CD4-positive, alpha-beta T cell treated with Interleukin-6 at 100 ng/mL for 8 hours (primary cell): ENCODE measurements around the gene RIOK1.
"Not testable (repeated sequence)": the region's sequence is repeated elsewhere in the genome, so short reads cannot be mapped to it uniquely, and the experiment has no call there.

Source experiments
- DNase-seq: peaks from one replicate; pipeline ENCODE4 v3.0.0-alpha.2; 2020; ENCODE audit warnings: mixed read lengths, low spot score

The RIOK1 gene

DNA sequence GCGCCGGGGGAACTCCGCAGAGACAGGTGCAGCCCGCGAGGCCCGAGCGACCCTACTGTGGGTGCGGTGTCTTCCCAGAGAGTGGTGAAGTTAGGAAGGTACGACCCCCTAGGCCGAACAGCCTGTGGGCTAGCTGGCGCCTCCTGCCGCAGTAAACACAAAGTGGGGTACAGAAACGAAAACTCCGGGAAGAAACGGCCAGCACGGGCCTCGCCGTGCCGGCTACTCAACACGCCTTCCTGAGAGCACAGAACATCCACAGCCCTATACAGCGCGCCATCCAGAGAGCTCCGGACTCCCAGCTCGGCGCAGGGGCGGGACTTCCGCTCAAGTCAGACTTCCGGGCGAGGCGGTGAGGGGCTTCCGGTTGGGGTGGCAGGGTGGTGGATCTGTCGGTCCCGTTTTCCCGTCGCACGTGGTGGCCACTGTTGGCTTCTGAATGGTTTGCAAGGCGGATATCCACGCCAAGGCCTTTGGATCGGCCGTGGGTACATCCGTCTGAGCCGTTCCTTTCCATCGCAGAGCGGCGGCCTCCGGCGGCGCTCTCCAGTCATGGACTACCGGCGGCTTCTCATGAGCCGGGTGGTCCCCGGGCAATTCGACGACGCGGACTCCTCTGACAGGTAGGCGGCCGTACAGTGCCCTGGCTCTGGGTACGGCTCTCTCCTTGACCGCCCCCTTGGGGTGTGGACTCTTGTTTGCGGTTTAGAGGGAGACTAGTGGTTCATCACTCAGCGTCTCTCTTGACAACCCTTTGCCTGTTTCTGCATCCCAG is at the start of gene RIOK1, which contains the start of gene CAGE1:
TSS of gene RIOK1 (plus strand) at position 358 of the 775 bp plus-strand sequence. CDS start at position 553, 195 bp downstream.
TSS of gene CAGE1 (minus strand) at position 292 of the 775 bp plus-strand sequence. CDS start 2,569 bp downstream, outside the sequence.
- DNase-seq: peak; percentile 93

DNA sequence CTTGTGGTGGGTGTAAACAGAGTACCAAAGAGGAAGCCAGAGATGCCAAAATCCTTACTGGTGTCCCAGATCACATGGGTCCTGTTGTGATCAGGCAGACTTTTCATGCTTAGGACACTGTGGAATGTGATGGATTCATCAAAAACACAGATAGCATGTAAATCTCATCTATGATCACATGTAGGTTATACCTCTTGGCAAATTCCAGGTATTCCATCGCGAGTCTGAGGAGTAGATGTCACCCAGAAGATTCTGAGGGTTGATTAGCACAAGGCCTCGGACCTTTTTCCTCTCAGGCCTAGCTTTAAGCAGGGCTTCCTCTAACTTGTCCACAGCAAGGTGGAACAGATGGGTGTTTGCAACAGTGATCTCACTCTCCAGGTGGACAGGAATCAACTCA is 48.3 kb upstream of the RIOK1 start:
- DNase-seq: no peak

DNA sequence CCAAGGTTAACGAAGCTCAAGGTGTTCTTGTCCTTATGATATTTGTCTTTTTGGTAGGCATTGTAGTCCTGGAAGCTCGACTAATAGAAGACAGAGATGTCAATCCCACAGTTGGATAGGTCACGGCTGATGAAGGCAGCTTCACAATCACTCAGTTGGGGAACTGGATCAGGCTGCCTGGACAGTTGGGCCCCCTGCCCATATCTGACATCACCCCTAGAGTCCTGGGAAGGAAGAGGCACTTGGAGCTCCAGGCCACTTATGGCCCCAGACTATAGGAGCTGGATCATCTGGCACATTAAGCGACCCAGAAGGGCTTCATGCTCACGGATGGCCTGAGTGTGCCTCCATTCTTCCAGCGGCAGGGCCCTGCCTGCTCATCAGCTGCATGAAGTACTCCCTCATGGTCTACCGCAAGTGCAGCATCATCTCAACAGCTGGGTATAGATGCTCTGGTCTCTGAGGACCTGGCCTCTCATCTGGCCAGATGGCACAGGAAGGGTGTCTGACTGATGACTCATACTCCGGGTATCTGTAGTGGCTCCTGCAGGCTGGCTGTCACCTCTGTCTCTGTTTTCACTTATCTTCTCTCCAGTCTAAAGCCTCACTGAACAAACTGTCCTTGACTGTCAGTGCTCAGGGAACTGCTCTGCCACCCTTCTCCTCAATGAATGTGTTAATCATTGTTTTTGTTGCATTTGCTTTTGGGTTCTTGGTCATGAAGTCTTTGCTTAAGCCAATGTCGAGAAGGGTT is 47.4 kb upstream of the RIOK1 start:
- DNase-seq: no peak

DNA sequence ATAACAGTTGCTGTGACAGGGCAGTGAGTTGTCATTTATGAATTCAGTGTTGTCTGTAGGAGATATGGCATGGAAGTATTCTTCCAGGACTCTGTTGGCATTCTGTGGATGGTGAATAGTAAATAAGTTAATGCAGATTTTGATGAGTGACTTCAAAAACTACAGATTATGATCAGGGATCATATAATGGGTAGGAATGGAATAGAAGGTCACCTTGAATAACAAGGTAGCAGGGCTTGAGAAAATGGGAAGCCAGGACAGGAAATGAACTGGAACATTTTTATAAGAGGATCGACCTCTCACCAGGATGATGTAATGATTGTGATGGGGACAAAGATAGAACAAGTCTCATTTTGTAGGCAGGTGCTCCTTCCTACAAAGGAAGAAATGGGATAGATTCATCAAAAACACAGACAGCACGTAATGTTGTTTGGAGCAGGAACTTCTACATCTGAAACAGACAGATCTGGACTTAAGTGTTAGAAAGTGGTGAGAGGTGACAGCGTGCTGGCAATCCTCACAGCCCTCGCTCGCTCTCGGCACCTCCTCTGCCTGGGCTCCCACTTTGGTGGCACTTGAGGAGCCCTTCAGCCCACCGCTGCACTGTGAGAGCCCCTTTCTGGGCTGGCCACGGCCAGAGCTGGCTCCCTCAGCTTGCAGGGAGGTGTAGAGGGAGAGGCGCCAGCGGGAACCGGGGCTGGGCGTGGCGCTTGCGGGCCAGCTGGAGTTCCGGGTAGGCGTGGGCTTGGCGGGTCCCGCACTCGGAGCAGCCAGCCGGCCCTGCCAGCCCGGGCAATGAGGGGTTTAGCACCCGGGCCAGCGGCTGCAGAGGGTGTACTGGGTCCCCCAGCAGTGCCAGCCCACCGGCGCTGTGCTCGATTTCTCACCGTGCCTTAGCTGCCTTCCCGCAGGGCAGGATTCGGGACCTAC is 45.8 kb upstream of the RIOK1 start:
- no peak for DNase-seq

DNA sequence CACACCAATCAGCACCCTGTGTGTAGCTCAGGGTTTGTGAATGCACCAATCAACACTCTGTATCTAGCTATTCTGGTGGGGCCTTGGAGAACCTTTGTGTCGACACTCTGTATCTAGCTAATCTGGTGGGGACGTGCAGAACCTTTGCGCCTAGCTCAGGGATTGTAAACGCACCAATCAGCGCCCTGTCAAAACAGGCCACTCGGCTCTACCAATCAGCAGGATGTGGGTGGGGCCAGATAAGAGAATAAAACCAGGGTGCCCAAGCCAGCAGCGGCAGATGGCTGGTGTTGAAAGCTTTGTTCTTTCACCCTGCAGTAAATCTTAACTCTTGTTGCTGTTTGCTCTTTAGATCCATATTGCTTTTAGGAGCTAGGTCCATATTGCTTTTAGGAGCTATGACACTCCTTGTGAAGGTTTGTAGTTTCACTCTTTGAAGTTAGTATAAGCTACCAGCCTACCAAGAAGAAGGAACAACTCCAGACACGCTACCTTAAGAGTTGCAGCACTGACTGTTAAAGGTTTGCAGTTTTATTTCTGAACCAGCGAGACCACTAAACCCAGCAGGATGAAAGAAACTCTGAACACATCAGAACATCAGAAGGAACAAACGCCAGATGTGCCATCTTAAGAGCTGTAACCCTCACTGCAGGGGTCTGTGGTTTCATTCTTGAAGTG is 44.7 kb upstream of the RIOK1 start:
- not testable (repeated sequence) for DNase-seq

DNA sequence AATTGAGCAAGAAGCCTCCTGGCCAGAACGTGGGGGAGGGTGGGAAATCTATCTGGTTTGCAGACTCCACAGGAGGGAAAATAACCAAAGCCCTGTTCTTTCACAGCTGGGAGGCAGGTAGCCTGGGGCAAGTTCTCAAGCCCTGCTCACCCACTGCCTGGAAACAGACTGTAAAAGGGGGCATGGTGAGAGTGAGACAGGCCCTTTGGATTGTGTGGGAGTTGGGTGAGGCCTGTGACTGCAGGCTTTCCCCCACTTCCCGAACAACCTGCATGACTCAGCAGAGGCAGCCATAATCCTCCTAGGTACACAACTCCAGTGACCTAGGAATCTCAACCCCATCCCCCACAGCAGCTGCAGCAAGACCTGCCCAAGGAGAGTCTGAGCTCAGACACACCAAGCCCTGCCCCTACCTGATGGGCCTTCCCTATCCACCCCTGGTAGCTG is 42.0 kb upstream of the RIOK1 start:
- DNase-seq: not testable (repeated sequence)

DNA sequence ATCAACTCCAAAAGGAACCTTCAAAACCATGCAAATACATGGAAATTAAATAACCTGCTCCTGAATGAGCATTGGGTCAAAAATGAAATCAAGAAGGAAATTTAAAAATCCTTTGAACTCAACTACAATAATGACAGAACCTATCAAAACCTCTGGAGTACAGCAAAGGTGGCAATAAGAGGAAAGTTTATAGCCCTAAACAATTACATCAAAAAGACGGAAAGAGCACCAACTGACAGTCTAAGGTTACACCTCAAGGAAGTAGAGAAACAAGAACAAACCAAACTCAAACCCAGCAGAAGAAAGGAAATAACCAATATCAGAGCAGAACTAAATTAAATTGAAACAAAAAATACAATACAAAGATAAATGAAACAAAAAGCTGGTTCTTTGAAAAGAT is 39.0 kb upstream of the RIOK1 start:
- DNase-seq: not testable (repeated sequence)

DNA sequence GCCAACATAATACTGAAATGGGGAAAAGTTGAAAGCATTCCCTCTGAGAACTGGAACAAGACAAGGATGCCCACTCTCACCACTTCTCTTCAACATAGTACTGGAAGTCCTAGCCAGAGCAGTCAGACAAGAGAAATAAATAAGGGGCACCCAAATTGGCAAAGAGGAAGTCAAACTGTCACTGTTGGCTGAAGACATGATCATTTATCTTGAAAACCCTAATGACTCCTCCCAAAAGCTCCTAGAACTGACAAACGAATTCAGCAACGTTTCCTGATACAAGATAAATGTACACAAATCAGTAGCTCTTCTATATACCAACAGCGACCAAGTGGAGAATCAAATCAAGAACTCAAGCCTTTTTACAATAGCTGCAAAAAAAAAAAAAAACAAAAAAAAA is 37.7 kb upstream of the RIOK1 start:
- not testable (repeated sequence) for DNase-seq

DNA sequence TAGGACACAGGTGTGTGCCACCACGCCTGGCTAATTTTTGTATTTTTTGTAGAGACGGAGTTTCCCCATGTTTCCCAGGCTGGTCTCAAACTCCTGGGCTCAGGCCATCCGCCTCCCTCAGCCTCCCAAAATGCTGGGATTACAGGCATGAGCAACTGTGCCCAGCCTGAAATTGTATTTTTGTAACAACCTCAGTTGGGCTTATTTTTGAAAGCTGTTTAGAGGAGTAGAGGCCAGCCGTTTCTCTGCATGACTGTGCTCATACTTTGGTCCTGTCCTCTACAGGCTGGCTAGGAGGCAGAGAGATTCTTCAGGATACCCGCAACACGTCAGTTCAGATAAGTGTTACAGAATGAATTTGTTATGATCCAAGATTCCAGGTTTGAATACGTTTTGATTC is 22.2 kb upstream of the RIOK1 start:
- DNase-seq: no peak

DNA sequence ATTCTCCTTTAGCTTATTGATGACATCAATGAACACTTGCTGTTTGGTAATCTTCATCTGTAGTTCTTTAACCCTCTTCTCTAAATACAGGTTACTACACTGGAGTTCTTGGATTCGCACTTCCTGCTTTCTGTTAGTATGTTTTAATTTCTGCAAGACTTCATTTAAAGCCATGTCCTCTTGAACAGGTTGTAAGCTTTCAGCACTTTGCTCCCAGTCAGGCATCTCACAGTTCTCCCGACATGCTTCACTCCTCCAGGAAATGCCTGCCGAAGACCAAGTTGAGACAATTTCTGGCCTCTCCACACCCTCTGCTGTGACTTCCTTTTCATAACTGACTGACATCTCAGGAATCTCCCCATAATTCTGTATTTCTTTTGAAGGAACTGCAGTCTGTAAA is 15.9 kb upstream of the RIOK1 start:
- DNase-seq: no peak

DNA sequence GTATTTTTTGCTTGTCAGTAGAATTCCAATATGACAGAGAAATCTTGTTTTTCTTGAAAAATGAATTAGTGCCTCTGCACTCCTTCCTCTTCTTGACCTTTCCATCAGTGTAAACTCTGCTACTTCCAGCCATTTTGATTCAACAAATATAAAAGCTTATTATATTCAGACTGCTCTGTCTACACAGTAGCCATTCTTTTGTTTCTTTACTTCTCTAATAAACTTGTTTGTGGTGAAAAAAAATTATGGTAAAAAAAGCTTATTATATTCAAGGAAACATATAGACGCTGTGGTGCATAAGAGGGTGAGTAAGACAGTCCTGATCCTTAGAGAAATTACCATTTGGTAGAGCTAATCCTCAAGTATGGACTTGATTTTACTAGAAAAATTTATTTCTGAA is 11.6 kb upstream of the RIOK1 start:
- no peak for DNase-seq

DNA sequence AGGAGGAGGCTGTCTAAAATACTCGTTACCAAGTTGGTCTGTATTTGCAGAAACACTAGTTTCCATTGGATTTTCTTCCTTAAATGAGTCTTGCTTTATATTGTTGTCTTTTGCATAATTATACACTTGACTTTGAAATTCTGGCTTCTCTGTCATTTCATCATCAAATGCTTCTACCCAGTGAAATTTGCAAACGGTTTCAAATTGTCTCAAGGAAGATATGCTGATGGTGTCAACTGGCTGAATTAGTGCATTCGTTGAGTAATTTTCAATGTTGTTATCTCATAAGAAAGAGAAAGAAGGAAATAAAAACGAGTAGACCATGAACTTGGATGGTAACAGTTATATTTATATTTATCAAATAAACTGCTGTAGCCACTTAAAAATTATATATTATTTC is 10.9 kb upstream of the RIOK1 start:
- DNase-seq: no peak

DNA sequence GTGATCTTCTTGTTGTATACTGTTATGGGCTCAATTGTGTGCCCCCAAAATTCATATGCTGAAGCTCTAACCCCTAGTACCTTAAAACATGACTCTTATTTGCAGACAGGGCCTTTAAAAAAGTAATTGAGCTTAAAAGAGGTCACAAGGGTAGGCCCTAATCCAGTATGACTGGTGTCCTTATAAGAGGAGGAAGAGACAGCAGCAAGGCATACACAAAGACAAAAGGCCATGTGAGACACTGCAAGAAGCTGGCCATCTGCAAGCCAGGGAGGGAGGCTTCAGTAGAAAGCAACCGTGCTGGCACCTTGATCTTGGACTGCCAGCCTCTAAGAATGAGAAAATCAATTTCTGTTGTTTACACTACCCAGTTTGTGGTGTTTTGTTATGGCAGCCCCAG is 8.5 kb upstream of the RIOK1 start:
- DNase-seq: no peak

DNA sequence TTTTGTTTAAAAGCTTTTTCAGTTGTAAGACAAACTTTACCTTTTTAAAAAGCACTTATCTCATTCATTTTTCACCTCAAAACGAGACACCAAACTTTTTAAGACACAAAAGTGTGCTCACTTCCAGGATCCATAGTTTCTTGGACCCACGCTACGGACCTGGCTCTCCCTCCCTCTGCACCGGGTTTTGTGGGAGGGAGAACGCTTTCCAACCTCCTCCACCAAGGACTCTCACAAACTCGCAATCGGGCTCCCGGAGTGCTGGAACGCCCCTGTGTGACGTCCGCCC is 502 bp upstream of the RIOK1 start:
- DNase-seq: no peak

DNA sequence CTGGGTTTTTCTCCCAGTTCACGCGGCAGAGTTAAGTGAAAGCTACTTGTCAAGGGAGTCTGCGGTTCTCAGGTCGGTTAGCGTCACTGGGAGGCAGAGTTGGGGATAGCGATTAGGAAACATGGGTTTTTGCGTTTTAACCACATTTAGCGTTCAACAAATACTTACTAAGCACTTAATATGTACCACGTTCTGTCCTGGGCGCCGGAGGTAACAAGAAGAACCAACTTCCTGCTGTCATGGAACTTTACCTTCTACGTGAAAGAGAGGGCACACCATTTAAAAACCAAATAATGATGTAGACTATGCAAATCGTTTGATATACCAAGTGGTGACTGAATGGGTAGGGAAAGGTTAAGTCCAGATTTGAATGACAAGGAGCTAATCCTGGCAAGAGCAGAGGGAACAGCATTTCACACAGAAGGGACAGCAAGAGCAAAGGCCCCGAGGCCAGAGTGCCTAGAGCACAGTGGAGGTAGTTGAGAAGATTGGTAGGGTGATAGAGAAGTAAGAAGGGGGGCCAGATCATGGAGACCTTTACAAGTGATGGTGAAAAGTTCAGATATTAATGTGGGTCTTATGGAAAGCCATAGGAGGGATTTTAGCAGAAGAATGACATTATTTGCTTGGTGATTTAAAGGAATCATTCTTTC is 744 bp downstream of the RIOK1 start:
- DNase-seq: peak; percentile 27

DNA sequence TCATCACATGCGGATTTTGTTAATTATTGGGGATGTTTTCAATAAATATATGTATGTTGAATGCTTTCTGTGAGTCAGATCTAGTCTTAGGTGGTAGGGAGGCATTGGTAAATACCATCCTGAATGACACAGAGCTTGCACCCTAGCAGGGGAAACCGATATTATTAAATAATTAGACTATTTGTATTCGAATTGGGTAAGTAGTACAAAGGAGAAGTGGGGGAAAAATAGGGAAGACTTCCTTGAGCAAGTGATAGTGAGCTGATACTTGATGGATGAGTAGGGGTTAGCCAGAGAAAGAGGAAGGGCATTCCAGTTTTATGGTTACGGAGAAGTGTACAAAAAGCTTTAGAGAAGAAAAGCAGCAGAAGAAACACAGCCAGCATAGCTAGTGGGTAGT is 1.5 kb downstream of the RIOK1 start:
- no peak for DNase-seq

DNA sequence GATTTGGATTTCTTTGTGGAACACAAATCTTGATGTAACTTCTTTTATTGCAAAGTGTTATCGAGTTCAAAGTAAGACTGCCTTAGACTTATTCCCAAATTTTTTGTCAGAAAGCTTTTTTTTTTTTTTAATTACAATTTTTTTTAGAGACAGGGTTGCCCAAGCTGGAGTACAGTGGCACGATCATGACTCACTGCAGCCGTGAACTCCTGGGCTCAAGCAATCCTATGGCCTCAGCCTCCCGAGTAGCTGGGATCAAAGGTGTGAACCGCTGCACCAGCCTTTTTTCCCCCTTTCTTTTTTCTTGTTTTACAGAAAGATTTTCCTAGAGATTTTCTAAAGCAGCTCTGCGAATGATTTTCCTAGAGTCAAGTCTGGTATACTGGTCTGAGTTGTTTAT is 2.8 kb downstream of the RIOK1 start:
- DNase-seq: no peak

DNA sequence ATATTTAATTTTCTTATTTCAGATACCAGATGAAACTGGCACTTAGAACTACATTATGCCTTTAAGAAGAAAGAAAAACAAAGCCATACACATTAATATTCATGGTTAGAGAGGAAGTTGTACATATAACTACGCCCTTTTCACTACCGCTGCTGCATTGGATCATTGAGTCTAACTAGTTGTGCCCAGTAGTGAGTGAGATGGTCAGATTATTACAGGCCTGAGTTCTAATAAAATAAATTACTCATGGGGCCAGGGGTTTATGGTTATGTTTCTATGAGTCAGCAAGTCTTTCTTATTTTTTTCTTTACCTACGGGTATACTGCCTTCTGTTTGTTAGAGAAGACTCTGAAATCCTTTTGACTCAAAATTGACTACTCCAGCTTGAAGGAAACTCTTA is 11.5 kb downstream of the RIOK1 start:
- DNase-seq: no peak

DNA sequence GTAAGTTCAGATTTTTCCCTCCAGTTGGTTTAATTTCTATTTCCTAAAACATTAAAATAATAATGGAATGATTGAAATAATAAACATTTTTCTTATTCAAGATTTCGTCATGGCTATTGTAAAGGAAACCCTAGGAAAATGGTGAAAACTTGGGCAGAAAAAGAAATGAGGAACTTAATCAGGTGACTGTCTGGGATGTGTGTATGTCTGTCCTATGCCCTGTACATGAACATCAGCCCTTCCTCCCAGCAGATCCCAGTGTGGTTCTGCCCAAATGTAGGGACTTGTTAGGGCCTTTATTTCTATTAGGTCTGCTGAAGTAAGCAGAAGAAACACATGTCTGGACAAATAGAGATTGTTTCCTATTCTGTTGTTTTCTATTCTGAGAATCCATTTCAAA is 13.1 kb downstream of the RIOK1 start:
- no peak for DNase-seq

DNA sequence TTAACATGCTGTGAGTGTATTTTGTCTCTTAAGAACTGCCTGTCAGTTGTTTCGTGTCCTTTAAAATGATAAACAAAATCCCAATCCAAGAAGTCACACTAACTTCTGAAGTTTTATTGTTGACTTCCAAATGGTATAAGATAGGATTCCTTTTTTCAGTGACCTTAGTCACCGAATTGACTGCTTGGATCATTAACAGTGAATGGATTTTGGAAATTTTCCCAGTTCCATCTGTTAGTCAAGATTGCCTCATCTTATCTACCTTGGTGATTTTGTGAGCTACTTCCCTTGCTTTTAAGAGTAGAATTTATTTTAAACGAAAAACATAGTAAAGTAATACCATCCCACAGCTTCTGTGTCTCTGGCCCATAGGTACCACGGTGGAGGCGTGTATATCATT is 14.9 kb downstream of the RIOK1 start:
- no peak for DNase-seq

DNA sequence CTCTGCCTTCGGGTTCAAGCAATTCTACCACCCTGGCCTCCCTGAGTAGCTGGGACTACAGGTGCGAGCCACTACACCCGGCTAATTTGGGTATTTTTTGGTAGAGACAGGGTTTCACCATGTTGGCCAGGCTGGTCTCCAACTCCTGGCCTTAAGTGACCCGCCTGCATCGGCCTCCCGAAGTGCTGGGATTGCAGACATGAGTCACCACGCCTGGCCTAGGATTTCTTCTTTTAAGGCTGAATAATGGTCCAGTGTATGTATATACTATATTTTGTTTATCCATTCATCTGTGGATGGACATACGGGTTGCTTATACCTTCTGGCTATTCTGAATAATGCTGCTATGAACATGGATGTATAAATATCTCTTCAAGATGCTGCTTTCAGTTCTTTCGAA is 17.1 kb downstream of the RIOK1 start:
- no peak for DNase-seq
